HG03442 (cell line): ENCODE data around the gene HYOU1.
"Not testable (repeated sequence)": the region's sequence is repeated elsewhere in the genome, so short reads cannot be mapped to it uniquely, and the experiment has no call there.

Experiments
- ATAC-seq: cut with Tn5 transposase; IDR thresholded peaks from one replicate; pipeline ENCODE4 v1.9.1; 2021; ENCODE audit warnings: mild to moderate bottlenecking, moderate library complexity; ENCODE audit not compliant: unreplicated experiment

The HYOU1 gene

DNA sequence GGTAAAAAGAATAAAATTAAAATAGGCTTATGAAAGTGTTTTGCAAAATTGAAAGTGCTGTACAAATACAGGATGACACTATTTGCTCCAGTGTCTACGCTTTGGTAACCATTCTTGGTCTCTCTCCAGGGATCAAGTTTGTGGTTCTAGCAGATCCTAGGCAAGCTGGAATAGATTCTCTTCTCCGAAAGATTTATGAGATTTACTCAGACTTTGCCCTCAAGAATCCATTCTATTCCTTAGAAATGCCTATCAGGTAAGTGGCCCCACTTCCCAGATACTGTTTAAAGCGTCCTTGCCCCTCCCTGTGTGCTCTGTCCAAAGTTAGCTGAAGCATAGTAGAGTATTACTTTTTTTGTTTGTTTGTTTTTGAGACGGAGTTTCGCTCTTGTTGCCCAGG lies 35.4 kb downstream of the HYOU1 start:
- ATAC-seq = no peak

DNA sequence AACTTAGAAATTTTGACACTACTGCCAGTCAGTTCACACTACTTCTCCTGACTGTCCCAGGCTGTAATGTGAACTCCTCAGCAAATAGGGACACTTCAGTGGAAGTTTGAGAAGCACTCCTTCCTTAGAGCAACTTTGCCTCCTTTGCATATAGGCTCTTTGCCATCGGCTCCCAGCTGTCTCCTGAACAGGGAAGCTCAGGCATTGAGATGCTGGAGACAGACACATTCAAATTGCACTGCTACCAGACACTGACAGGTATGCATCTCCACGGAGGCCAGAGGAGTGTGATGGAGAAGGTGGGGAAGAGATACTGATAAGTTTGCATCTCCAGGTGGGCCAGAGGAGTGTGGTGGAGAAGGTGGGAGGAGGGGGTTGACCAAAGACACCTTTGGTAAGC lies 37.0 kb downstream of the HYOU1 start:
- no peak for ATAC-seq

DNA sequence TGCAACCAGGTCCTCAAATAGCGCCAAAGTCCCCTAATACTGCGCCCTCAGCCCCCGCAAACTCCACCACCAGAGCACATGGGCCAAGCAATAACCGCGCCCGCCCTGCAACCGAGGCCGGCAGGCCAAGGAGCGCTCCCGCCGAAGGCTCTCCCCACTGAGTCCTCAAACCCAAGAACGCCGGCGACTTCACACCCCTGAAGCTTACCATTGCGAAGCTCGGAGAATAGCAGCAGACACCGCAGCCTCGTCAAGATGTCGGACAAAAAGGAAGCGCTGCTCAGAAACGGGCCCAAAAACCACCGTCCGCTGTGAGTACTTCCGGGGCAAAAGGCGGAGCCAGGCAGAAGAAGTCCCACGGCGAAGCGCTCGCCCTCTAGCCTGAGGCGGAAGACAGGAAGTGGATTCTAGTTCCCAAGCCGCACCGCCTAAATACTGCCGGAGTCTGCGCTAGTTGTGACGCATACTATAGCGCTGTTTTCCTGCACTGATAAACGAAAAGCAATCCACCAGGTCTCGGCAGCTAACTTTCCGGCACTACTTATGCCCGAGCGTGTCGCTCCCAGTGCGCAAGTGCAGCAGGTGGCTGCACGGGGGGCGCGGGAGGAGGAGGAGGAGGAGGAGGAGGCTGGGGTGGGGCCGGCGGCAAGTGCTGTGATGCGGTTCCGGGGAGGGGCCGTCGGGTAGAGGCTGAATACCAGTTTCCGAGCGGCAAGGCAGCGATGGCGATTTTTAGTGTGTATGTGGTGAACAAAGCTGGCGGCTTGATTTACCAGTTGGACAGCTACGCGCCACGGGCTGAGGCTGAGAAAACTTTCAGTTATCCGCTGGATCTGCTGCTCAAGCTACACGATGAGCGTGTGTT lies 38.7 kb downstream of the HYOU1 start, which contains the start of the genes RPS25 and TRAPPC4:
RPS25 (minus strand) TSS at position 270 of the 865 bp plus-strand sequence; CDS start at position 211, 59 bp downstream.
TRAPPC4 (plus strand) TSS at position 693 of the 865 bp plus-strand sequence; CDS start at position 723, 30 bp downstream.
- peak; percentile 84 for ATAC-seq

DNA sequence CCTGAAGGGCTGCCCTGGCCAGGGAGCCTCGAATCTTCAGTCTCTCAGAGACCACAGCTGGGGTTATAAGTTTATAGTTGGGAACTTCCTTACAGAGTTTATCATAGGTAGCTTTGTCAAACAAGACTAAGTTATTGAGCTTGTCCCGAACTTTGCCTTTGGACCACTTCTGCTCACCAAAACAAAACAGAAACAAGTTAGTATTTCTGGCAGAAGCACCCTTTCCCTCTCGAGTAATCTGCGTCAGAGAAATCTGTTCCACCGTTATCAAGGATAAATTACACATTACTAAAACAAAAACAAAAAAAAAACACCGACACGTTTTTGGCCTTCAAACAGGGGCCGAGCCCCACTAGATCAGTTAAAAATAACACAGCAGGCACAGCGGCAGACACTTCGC lies 39.6 kb downstream of the HYOU1 start:
- not testable (repeated sequence) for ATAC-seq

DNA sequence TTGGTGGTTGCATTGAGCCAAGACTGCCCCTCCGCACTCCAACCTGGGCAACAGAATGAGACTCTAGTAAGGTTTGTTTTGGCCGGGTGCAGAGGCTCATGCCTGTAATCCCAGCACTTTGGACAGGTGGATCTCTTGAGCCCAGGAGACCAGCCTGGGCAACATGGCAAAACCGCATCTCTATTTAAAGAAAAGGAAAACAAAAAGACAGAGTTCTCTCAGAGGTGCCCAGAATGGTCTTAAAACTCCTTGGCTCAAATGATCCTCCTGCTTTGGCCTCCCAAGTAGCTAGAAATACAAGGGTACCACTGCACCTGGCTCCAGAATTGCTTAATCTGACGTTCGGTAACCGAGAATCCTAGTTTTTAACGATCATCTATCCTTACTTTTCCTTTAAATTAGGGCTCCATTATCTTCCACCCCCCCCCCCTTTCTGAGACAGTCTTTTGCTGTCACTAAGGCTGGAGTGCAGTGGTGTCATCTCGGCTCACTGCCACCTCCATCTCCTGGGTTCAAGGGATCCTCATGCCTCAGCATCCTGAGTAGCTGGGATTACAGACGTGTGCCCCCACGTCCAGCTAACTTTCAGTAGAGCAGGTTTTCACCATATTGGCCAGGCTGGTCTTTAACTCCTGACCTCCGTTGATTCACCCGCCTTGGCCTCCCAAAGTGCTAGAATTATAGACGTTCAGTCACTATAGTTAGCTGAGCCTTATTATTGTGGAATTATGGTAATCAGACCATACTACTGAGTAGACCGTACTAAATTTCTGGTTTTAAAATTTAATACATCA lies 40.6 kb downstream of the HYOU1 start:
- ATAC-seq = no peak

DNA sequence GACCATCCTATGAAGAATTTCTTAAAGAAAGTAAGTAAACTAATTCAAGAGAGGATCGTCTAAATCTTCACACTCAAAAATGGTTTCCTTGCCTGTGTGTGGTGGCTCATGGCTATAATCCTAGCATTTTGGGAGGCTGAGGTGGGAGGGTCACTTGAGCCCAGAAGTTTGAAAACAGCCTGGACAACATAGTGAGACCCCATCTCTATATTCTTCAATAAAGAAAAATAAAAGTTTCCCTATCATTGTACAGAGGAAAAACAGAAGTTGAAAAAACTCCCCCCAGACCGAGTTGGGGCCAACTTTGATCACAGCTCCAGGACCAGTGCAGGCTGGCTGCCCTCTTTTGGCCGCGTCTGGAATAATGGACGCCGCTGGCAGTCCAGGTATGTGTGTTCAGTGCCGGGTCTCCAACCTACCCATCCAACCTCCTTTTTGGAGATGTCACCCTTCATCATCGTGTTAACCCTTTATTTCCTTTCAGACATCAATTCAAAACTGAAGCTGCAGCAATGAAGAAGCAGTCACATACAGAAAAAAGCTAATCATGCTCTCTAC lies 41.9 kb downstream of the HYOU1 start:
- ATAC-seq = no peak

DNA sequence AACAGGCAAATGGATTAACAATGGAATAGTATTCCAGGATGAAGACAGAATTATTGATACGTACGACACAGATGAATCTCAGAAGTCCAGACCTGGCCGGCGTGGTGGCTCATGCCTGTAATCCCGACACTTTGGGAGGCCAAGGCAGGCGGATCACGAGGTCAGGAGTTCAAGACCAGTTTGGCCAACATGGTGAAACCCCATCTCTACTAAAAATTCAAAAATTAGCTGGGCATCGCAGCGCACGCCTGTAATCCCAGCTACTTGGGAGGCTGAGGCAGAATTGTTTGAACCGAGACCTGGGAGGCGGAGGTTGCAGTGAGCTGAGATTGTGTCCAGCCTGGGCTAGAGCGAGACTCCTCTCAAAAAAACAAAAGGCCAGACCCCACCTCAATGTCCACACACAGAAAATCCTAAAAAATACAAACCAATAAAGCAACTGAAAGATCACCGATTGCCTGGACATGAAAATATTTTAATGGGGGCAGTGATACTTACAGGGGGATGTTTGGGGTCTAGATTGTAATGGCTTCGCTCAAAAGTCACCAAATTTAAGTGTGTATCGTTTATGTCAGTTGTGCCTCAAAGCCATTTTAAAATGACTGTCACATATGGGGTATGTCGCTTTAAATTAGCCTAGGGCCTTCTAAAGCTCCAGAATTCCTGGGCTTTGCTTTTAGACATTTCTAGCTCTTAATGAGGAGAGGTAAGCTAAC lies 42.6 kb downstream of the HYOU1 start:
- ATAC-seq = no peak

DNA sequence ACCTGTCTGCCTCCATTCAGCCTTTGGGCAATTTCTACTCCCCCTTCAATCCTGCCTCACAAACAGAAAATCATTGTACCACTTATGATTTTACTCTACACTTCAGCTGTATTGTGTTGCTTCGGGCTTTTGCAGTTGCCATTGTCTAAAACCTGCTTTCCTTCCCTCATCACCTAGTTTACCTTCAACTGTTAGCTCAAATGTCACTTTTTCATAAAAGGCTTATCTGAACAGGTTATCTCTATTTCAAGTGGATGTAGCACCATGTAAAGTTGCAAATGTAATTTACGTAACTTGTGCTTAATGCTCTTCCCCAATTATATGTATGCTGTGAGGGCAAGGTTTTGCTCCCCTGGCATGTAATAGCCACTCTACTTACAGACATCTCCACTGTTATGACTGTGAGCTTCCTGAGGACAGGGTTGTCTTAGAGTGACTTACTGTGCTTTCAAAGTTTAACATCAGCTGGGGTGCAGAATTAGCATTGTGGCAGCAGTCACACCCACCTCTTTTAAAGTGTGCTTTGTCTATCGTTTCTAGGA lies 44.3 kb downstream of the HYOU1 start:
- ATAC-seq = no peak

DNA sequence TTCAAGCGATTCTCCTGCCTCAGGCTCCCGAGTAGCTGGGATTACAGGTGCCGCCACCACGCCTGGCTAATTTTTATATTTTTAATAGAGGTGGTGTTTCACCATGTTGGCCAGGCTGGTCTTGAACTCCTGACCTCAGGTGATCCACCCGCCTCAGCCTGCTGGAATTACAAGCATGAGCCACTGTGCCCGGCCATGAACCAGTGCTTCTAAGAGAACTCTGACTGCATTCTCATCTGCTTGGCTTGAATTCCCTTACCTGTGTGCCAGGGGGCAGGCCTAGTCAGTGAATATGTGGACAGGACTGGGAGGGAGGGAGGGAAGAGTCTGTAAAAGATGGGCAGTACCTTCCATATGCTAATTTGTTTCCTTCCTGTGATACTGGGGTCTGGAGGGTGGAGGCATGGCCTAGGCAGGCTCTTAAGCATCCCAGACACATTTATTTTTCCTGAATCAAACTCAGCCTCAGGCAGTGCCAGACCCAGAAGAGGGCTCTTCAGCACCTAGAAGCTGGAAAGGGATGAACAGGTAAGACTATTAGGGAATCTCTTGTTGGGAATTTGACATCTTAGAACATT lies 45.4 kb downstream of the HYOU1 start:
- ATAC-seq = no peak

DNA sequence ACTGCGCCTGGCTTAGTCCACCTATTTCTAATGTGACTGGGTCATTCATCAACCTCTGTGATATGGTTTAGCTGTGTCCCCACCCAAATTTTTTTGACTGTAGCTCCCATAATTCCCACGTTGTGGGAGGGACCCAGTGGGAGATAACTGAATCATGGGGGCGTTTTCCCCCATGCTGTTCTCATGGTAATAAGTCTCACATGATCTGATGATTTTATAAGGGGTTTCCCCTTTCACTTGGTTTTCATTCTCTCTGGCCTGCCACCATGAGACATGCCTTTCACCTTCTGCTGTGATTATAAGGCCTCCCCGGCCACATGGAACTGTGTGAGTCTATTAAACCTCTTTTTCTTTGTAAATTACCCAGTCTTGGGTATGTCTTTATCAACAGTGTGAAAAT lies 50.3 kb downstream of the HYOU1 start:
- no peak for ATAC-seq

DNA sequence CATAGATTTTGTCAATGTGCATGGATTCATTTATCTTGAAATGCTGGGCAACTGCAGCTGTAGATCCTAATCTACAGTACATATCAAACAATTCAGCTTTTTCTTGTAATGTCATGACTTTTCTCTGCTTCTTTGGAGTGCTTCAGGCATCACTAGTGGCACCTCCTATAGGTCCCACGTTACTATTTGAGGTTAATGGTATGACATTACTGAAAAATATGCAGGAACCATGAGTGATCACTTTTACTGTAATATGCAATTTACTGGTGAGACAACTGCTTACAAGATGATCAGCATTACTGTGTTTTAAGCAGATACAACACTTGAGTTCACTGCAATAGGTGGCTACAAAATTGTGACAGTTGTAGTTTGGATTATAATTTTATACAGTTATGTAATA lies 56.1 kb downstream of the HYOU1 start:
- no peak for ATAC-seq

DNA sequence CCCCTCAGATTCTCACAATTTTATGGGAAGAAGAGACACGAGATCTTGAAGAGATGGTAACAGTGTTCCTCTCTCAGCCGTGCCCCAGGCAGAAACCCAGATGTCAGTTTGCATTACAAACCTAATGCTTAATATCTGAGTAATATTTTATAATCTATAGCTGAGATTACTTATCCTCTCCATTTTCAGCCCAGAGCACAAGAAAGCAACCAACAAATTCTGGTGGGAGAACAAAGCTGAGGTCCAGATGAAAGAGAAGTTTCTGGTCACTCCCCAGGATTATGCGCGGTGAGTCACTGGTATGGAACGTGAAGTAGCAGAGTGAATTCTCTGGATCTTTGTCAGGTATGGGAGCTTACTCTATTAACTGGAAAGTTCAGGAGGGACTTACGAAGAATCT lies 58.2 kb downstream of the HYOU1 start:
- ATAC-seq = no peak

DNA sequence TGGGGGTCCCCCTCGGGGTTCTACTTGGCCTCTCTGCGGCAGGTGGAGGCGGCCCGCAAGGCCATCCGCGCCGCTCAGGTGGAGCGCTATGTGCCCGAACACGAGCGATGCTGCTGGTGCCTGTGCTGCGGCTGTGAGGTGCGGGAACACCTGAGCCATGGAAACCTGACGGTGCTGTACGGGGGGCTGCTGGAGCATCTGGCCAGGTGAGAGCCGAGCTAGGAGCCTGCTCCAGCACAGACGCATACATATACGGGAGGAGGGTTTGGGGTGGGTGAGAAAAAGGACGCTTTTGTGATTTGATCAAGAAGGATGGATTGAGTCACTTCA lies 58.7 kb downstream of the HYOU1 start:
- peak; percentile 21 for ATAC-seq

DNA sequence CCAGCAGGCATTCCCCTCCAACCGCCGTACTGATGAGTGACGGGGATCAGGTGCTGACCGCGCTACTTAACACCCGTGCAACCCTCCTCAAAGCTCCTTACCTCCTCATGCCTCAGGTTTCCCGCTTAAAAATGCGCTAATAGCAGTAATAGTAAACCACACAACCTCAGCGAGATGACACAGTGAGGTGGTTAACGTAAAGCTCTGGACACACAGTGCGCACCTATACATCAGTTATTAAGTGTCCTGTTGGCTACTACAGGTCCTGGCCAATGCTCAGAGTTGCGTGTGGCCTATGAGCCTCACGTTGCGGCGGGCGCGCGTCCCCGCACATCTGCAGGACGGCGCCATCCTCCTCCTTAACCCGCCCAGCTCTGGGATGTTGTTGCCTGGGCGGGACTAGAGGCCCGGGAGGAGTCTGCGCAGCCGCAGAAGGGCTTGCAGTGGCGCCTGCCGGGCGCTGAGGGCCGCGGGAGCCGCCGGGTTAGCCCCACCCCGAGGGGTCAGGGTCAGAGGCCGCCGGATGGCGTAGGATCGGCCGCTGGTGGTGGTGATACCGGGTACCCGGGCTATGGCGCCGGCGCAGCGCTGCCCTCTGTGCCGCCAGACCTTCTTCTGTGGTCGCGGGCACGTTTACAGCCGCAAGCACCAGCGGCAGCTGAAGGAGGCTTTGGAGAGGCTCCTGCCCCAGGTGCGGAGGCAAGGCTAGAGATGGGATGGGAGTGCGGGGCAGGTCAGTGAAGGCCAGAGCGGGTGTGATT lies 59.2 kb downstream of the HYOU1 start, which contains the start of gene CENATAC:
CENATAC (plus strand) TSS at position 512 of the 761 bp plus-strand sequence; CDS start at position 572, 60 bp downstream.
- peak; percentile 88 for ATAC-seq

DNA sequence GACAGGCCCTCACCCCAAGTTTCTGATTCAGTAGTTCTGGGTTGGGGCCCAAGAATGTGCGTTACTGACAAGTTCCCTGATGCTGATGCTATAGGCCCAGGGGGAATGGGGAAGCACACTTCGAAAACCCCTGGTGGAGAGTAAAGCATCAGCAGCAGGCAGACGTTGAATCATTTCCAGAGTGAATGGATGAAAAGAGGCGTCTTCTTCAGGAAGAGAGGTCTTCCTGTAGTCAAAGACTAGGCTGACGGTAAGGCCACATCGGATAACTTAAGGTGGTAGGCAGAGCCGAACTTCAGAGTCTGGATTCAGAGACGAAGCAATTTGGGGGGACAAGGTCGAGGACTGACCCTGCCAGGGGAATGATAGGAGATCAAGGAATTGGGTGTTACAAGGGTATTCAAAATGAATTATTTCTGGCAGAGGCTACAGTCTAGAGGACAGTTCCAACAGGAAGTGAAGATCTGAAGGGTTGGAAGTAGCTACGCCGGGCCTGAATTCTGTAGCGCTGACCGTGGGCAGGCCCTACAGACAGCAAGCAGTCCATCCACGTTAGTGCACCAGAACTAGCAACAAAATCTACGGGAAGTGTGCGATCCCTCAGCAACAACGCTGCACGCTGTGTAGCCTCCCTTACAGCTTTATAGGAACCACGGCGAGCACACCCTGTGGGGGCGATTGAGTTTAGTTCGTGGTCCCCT lies 59.9 kb downstream of the HYOU1 start:
- no peak for ATAC-seq
